ENCODE results near the gene CD80. TPM values are rescaled to one million over a fixed set of nuclear protein-coding genes. Genes with fewer than 3 reads are reported as not detected.

Gene CD80
- total RNA-seq, 2 experiments from 2014 or later, result 0.17 to 0.41 TPM

- ChIA-PET POLR2A (no interaction called here), CTCF (no interaction called here)
- H3K9me3 ChIP-seq (ENCODE audit: control insufficient read depth in 1 of 2, insufficient read depth in 1 of 2, low read length in 2 of 2), result no peaks in the 10 kb centered on the region
- ATAC-seq (ENCODE audit: poor library complexity), result no peak
- H3K4me1 ChIP-seq (ENCODE audit: insufficient read depth, low read length), result no peaks in the 10 kb centered on the region
- peaks cover 32% of the 10 kb centered on the region for H3K36me3 Mint-ChIP-seq (ENCODE audit: low read depth)
- TF ChIP-seq CTCF (IDR thresholded peaks at IDR 0.05), result no peak
- no peak overlapping the region for H3K4me3 Mint-ChIP-seq
- no peak overlapping the region for H3K27ac Mint-ChIP-seq
- peaks cover 17% of the 10 kb centered on the region for H3K36me3 ChIP-seq (ENCODE audit: insufficient read depth, low read length)
- H3K4me3 ChIP-seq (ENCODE audit: low read length), result no peak overlapping the region
- H3K9me3 Mint-ChIP-seq, result no peaks in the 10 kb centered on the region
- no peak overlapping the region for H3K27ac ChIP-seq (ENCODE audit: low read depth in 1 of 2, low read length in 2 of 2)
- DNase-seq, result no peak
- intact Hi-C loops (cut with DNase I, micrococcal nuclease), result no loop called here
- no peaks in the 10 kb centered on the region for H3K27me3 Mint-ChIP-seq
- H3K27me3 ChIP-seq (ENCODE audit: control insufficient read depth in 1 of 2, insufficient read depth in 2 of 2, low read length in 2 of 2), result no peaks in the 10 kb centered on the region
- no peaks in the 10 kb centered on the region for H3K4me1 Mint-ChIP-seq (ENCODE audit: low read depth)
These were observed 31.7 kb downstream of the CD80 start for GRCh38 chr3:119527714-119528113.

GRCh38 chr3:119524931-119525662, 34.3 kb downstream of the CD80 start:
- TF ChIP-seq CTCF (IDR thresholded peaks at IDR 0.05), result no peak
- H3K27me3 ChIP-seq (ENCODE audit: control insufficient read depth in 1 of 2, insufficient read depth in 2 of 2, low read length in 2 of 2), result no peaks in the 10 kb centered on the region
- peaks cover 40% of the 10 kb centered on the region for H3K36me3 ChIP-seq (ENCODE audit: insufficient read depth, low read length)
- POLR2A ChIA-PET, result interaction anchor here (1.0 kb wide), 1 partner anchor 26 kb away, joined by 3 read pairs; the partner anchor contains the start of gene TIMMDC1
- H3K9me3 ChIP-seq (ENCODE audit: control insufficient read depth in 1 of 2, insufficient read depth in 1 of 2, low read length in 2 of 2), result no peaks in the 10 kb centered on the region
- no peaks in the 10 kb centered on the region for H3K4me1 ChIP-seq (ENCODE audit: insufficient read depth, low read length)
- H3K27ac ChIP-seq (ENCODE audit: low read depth in 1 of 2, low read length in 2 of 2), result no peak overlapping the region
- CTCF ChIA-PET, result no interaction called here
- H3K9me3 Mint-ChIP-seq, result no peaks in the 10 kb centered on the region
- no peak overlapping the region for H3K4me3 ChIP-seq (ENCODE audit: low read length)
- no peaks in the 10 kb centered on the region for H3K27me3 Mint-ChIP-seq
- no peak overlapping the region for H3K4me3 Mint-ChIP-seq
- no peak overlapping the region for H3K27ac Mint-ChIP-seq
- intact Hi-C loops (cut with DNase I, micrococcal nuclease), result no loop called here
- H3K36me3 Mint-ChIP-seq (ENCODE audit: low read depth), result peaks cover 57% of the 10 kb centered on the region
- no peaks in the 10 kb centered on the region for H3K4me1 Mint-ChIP-seq (ENCODE audit: low read depth)
- ATAC-seq (ENCODE audit: poor library complexity), result no peak
- DNase-seq, result no peak

GRCh38 chr3:119518026-119518425, 41.4 kb downstream of the CD80 start:
- ChIA-PET CTCF (no interaction called here), POLR2A (interaction anchor here (0.7 kb wide), 1 partner anchor 21 kb away, joined by 5 read pairs; no protein-coding TSS in a partner anchor)
- Histone ChIP-seq H3K36me3 (ENCODE audit: insufficient read depth, low read length) (peaks cover 92% of the 10 kb centered on the region), H3K4me1 (ENCODE audit: insufficient read depth, low read length) (no peaks in the 10 kb centered on the region), H3K4me3 (ENCODE audit: low read length) (no peak overlapping the region), H3K27me3 (ENCODE audit: control insufficient read depth in 1 of 2, insufficient read depth in 2 of 2, low read length in 2 of 2) (no peaks in the 10 kb centered on the region), H3K27ac (ENCODE audit: low read depth in 1 of 2, low read length in 2 of 2) (no peak overlapping the region), H3K9me3 (ENCODE audit: control insufficient read depth in 1 of 2, insufficient read depth in 1 of 2, low read length in 2 of 2) (no peaks in the 10 kb centered on the region)
- no peak for ATAC-seq (ENCODE audit: poor library complexity)
- Mint-ChIP-seq H3K4me3 (no peak overlapping the region), H3K4me1 (ENCODE audit: low read depth) (no peaks in the 10 kb centered on the region), H3K27me3 (no peaks in the 10 kb centered on the region), H3K36me3 (ENCODE audit: low read depth) (peaks cover 99% of the 10 kb centered on the region), H3K9me3 (no peaks in the 10 kb centered on the region), H3K27ac (no peak overlapping the region)
- intact Hi-C loops (cut with DNase I, micrococcal nuclease), result no loop called here
- DNase-seq, result no peak
- no peak for TF ChIP-seq CTCF (IDR thresholded peaks at IDR 0.05)

Data from CD4-positive, alpha-beta T cell (primary cell).